Endothelial cell of umbilical vein (primary cell): ENCODE results near the gene RAD54L.

Experiments
- CTCF ChIP-seq, 2 donors: IDR thresholded peaks; 1 replicate in 1 of 2; 2 replicates in 1 of 2; pipeline ENCODE4 v1.5.1; 2011; ENCODE audit warnings: low read length in 2 of 2, mild to moderate bottlenecking in 2 of 2, moderate library complexity in 2 of 2, control low read depth in 1 of 2, inconsistent platforms in 1 of 2, low read depth in 1 of 2; ENCODE audit not compliant: insufficient read depth in 1 of 2; ENCODE audit errors: extremely low read depth in 1 of 2
- EZH2 ChIP-seq: IDR thresholded peaks from 2 replicates; pipeline ENCODE4 v1.6.1; 2012; ENCODE audit warnings: borderline replicate concordance, low read depth, mild to moderate bottlenecking, moderate library complexity, low read length, inconsistent platforms; ENCODE audit not compliant: severe bottlenecking
- MAX ChIP-seq: IDR thresholded peaks from 2 replicates; pipeline ENCODE4 v1.6.1; 2011; ENCODE audit not compliant: insufficient read depth, insufficient read length
- MYC ChIP-seq: IDR thresholded peaks from one replicate; pipeline ENCODE4 v1.6.1; 2011; ENCODE audit warnings: mild to moderate bottlenecking, low read depth, low read length
- POLR2A ChIP-seq: IDR thresholded peaks from 2 replicates; pipeline ENCODE4 v1.6.1; 2012; ENCODE audit warnings: low read depth, mild to moderate bottlenecking, control low read depth, low read length
- POLR2AphosphoS5 ChIP-seq: IDR thresholded peaks from 2 replicates; pipeline ENCODE4 v1.6.1; 2012; ENCODE audit warnings: low read depth, mild to moderate bottlenecking, control low read depth, low read length, moderate library complexity; ENCODE audit not compliant: insufficient read depth

- TF ChIP-seq POLR2A (no peak), CTCF (IDR thresholded peaks at IDR 0.05; ENCODE audit: extremely low read depth in 1 of 2, insufficient read depth in 1 of 2, low read depth in 1 of 2, low read length in 2 of 2) (no peak), EZH2 (no peak), POLR2AphosphoS5 (no peak), MYC (no peak), MAX (no peak)
These were observed 62.8 kb downstream of the RAD54L start for GRCh38 chr1:46310321-46310720.
